ENCODE data around the gene DACT3.

DACT3 gene

GRCh38 chr19:46670813-46671212 is 9.8 kb upstream of the DACT3 start:
- no peak for DNase-seq (ENCODE audit: low read depth, low spot score)
- in situ Hi-C loops (cut with HindIII; ENCODE audit: low sequenced_read_pairs): no loop called here
- no peak overlapping the region for H3K4me3 ChIP-seq (ENCODE audit: low read depth, low read length)
- TF ChIP-seq CTCF (IDR thresholded peaks at IDR 0.05; ENCODE audit: low read depth, low read length): no peak

- H3K4me3 ChIP-seq (ENCODE audit: low read depth, low read length): no peak overlapping the region
- DNase-seq (ENCODE audit: low read depth, low spot score): no peak
- no peak for TF ChIP-seq CTCF (IDR thresholded peaks at IDR 0.05; ENCODE audit: low read depth, low read length)
- in situ Hi-C loops (cut with HindIII; ENCODE audit: low sequenced_read_pairs): no loop called here
Observed at GRCh38 chr19:46668662-46669061, 7.7 kb upstream of the DACT3 start.

DNA sequence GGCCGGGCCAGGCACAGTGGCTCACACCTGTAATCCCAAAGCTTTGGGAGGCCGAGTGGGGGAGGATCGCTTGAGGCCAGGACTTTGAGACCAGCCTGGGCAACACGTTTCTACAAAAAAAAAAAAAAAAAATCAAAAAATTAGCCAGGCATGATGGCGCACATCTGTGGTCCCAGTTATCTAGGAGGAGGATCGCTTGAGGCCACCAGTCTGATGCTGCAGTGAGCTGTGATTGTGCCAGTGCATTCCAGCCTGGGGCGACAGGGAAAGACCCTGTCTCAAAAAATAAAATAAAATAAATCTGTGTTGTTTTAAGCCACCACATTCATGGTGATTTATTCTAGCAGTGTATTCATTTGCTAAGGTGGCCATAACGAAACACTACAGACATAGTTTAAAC is 4.1 kb upstream of the DACT3 start:
- no peak for DNase-seq (ENCODE audit: low read depth, low spot score)
- no peak overlapping the region for H3K4me3 ChIP-seq (ENCODE audit: low read depth, low read length)
- in situ Hi-C loops (cut with HindIII; ENCODE audit: low sequenced_read_pairs): no loop called here
- no peak for TF ChIP-seq CTCF (IDR thresholded peaks at IDR 0.05; ENCODE audit: low read depth, low read length)

DNA sequence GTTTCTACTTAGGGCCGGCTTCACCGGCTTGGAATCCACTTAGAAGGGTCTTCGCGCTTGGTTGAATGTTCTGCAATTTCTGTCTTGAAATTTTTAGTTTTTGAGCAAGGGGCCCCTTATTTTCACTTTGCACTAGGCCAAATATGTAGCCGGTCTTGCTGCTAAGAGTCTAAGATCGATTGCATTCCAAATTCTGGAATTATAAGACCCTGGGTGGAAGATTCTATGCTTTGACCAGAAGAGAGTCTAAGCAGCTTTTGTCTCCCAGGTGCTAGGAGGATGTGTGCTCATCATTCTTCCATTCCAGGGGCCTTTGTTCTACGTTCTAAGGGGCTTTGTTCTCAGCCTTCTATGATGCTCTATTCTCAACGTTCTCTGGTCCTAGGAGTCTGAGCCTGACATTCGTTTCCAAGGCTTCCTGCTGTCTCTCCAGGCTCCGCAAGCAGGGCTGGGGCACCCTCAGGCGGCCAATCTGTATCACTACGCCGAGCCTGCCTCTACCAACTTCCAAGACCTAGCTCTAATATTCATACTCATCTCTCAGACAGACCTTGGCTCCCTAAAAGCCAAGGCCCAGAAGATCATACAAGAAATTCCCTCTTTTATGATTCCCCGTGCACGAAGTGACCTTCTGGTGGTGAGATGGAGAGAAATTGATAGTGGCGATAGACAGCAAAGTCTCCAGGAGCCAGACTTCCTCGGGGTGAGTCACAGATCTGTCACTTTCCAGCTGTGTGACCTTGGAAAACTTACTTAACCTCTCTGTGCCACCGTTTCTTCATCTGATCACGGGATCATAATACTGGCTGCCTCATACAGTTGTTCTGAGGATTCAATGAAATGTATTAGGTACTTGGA is 982 bp upstream of the DACT3 start:
- DNase-seq (ENCODE audit: low read depth, low spot score): peak; percentile 91
- H3K4me3 ChIP-seq (ENCODE audit: low read depth, low read length): peak overlapping the region; percentile 43
- TF ChIP-seq CTCF (IDR thresholded peaks at IDR 0.05; ENCODE audit: low read depth, low read length): peak; percentile 96
- in situ Hi-C loops (cut with HindIII; ENCODE audit: low sequenced_read_pairs): no loop called here

DNA sequence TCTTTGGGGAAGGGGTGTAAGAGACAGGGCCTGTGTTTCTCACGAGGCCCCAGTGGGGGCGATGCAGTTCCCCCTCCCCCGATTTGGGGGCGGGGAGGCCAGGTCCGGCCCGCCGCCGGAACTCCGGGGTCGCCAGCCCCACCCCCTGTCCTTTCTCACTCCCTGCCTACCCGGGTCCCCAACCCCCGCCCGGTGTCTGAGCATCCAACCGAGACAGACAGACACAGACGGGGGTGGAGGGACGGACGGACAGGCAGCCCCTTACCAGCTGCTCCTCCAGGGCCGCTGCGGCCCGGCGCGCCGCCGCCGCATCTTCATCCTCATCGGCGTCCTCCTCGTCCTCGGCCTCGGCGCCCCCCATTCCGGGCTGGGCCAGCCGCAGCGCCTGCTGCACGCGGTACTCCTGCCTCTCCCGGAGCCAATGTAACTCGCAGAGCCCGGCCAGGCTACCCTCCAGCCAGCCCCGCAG is 397 bp downstream of the DACT3 start:
- in situ Hi-C loops (cut with HindIII; ENCODE audit: low sequenced_read_pairs): no loop called here
- TF ChIP-seq CTCF (IDR thresholded peaks at IDR 0.05; ENCODE audit: low read depth, low read length): no peak
- DNase-seq (ENCODE audit: low read depth, low spot score): no peak
- H3K4me3 ChIP-seq (ENCODE audit: low read depth, low read length): peak overlapping the region; percentile 38

DNA sequence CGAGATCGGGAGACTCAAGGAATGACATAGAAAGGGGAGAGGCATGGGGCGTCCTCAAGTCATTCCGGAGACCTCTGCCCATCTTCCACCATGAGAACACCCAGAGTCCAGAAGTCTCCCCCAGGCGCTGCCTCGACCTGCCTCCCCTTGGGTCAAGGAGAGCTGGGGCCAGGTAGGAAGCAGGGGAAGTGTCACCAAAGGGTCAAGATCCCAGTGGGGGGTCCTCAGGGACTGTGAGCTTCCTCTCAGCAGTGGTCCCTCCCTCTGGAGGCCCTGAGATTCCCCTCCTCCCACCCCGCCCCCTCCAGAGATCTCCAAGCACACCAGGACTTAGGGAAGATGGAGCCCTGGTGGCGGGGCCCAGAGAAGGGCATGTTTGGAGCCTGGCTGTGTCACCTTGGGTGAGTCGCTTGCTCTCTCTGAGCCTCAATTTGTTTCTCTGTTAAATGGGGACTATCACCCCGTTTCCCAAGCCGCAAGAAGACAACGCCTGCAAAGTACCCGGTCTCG is 919 bp downstream of the DACT3 start:
- DNase-seq (ENCODE audit: low read depth, low spot score): no peak
- H3K4me3 ChIP-seq (ENCODE audit: low read depth, low read length): peak overlapping the region; percentile 38
- no peak for TF ChIP-seq CTCF (IDR thresholded peaks at IDR 0.05; ENCODE audit: low read depth, low read length)
- in situ Hi-C loops (cut with HindIII; ENCODE audit: low sequenced_read_pairs): no loop called here
